ENCODE data around the gene C9orf78.

DNA sequence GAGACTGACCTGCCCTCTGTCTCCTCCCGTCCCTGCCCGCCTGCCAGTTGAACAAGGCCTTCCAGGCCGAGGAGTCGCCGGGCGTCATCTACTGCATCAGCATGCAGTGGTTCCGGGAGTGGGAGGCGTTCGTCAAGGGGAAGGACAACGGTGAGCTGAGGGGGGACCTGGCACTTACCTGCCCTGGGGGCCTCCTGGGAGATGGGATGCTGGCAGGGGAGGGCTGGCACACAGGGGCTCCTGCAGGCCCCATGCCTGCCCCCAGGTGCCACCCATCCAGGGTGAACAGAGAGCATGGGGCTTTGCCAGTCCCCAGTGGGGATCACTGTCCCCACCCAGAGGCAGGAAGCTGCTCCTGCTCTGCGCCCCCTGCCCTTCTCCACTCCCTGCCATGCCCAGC is 43.2 kb upstream of the C9orf78 start:
- TF ChIP-seq, protein P1, sequence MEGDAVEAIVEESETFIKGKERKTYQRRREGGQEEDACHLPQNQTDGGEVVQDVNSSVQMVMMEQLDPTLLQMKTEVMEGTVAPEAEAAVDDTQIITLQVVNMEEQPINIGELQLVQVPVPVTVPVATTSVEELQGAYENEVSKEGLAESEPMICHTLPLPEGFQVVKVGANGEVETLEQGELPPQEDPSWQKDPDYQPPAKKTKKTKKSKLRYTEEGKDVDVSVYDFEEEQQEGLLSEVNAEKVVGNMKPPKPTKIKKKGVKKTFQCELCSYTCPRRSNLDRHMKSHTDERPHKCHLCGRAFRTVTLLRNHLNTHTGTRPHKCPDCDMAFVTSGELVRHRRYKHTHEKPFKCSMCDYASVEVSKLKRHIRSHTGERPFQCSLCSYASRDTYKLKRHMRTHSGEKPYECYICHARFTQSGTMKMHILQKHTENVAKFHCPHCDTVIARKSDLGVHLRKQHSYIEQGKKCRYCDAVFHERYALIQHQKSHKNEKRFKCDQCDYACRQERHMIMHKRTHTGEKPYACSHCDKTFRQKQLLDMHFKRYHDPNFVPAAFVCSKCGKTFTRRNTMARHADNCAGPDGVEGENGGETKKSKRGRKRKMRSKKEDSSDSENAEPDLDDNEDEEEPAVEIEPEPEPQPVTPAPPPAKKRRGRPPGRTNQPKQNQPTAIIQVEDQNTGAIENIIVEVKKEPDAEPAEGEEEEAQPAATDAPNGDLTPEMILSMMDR (IDR thresholded peaks at IDR 0.05) = no peak
- TF ChIP-seq POLR2AphosphoS5 (IDR thresholded peaks at IDR 0.05) (no peak), POLR2A (IDR thresholded peaks at IDR 0.05) (no peak), EP300 (IDR thresholded peaks at IDR 0.05) (no peak)

Measured in sigmoid colon (tissue), 4 donors.